Spleen (tissue), 11 donors: ENCODE measurements around the gene GAS7. TPM values are rescaled to one million over a fixed set of nuclear protein-coding genes. Genes with fewer than 3 reads are reported as not detected.
A peak's percentile ranks its signal among the peaks of the same experiment; 100 is the strongest.

Experiments used
- DNase-seq: peaks from one replicate; pipeline ENCODE4 v3.0.0-alpha.2; 2020
- H3K27ac ChIP-seq, 8 donors: fragments of 200-600 bp; sonication (generic) in 7 of 8; 1 replicate in 4 of 8; 2 replicates in 4 of 8; pipeline versions ENCODE4 v1.5.0 to v1.8.0; 2016 to 2021; ENCODE audit warnings: inconsistent platforms in 4 of 8, mild to moderate bottlenecking in 4 of 8, moderate library complexity in 1 of 8
- H3K27me3 ChIP-seq, 7 donors: fragments of 200-600 bp; sonication (generic) in 6 of 7; replicated peaks in 1 of 7; 1 replicate in 4 of 7; 2 replicates in 3 of 7; pipeline versions ENCODE4 v1.5.0 to v1.8.0; 2016 to 2021; ENCODE audit warnings: inconsistent platforms in 3 of 7, mild to moderate bottlenecking in 1 of 7
- H3K36me3 ChIP-seq, 6 donors: fragments of 200-600 bp; sonication (generic) in 5 of 6; 1 replicate in 4 of 6; 2 replicates in 2 of 6; pipeline versions ENCODE4 v1.5.0 to v1.8.0; 2016 to 2021; ENCODE audit warnings: inconsistent platforms in 2 of 6
- H3K4me1 ChIP-seq, 6 donors: fragments of 200-600 bp; sonication (generic) in 5 of 6; 1 replicate in 3 of 6; 2 replicates in 3 of 6; pipeline versions ENCODE4 v1.5.0 to v1.8.0; 2016 to 2021; ENCODE audit warnings: inconsistent platforms in 3 of 6
- H3K4me3 ChIP-seq, 8 donors: fragments of 200-600 bp; sonication (generic) in 7 of 8; 1 replicate in 4 of 8; 2 replicates in 4 of 8; pipeline versions ENCODE4 v1.5.0 to v1.8.0; 2016 to 2021; ENCODE audit warnings: inconsistent platforms in 4 of 8, mild to moderate bottlenecking in 4 of 8, moderate library complexity in 2 of 8
- H3K9me3 ChIP-seq, 8 donors: fragments of 200-600 bp; sonication (generic) in 7 of 8; 1 replicate in 4 of 8; 2 replicates in 4 of 8; pipeline versions ENCODE4 v1.5.0 to v1.8.0; 2016 to 2021; ENCODE audit warnings: inconsistent platforms in 4 of 8
- POLR2A ChIP-seq, 3 donors: fragments of 450-650 bp; IDR thresholded peaks; one replicate each; pipeline ENCODE4 v1.5.1; 2017; ENCODE audit warnings: antibody characterized with exemption in 3 of 3, mild to moderate bottlenecking in 1 of 3
- POLR2AphosphoS5 ChIP-seq, 3 donors: sonication (generic); formaldehyde crosslinking; IDR thresholded peaks; one replicate each; pipeline ENCODE4 v1.5.1; 2017; ENCODE audit warnings: antibody characterized with exemption in 3 of 3
- WGBS, 5 donors: extraction: QIAGEN DNeasy Blood & Tissue Kit in 3 of 5; methylation state at CpG; one replicate each; pipeline versions ENCODE4 v1.1.5 to v1.1.7; 2013 to 2018; 5-methylcytosine and 5-hydroxymethylcytosine counted together
- intact Hi-C: fragments of 100-400 bp; cut with DNase I; formaldehyde crosslinking; loops from one replicate; pipeline ENCODE4 v1.15.0; 2023; ENCODE audit warnings: low total_unique reads
- polyA plus RNA-seq, 3 donors: library from polyadenylated mRNA; stranded (reverse); fragments of 200-250 nt; gene quantifications; one replicate each; pipeline ENCODE4 v1.2.1, GENCODE V29; 2013
- total RNA-seq, 7 donors: library from RNA; depleted of rRNA in 3 of 7; stranded (reverse); fragments of >200 nt in 3 of 7; fragmentation: NEBNext Ultra II Directional in 4 of 7; extraction: Animal tissue kit (Norgen Biotek cat#: 25700) in 4 of 7; gene quantifications; one replicate each; pipeline versions ENCODE4 v1.1.0 to v1.2.1, GENCODE V29; 2016 to 2021
- TF ChIP-seq, protein P1 (sequence below), 11 experiments: fragments of 200-600 bp in 7 of 11; fragments of 450-650 bp in 4 of 11; sonication (generic) in 4 of 11; IDR thresholded peaks in 8 of 11; conservative IDR thresholded peaks in 3 of 11; 1 replicate in 7 of 11; 2 replicates in 4 of 11; pipeline versions ENCODE4 v1.4.0 to v1.8.0; 2016 to 2021; ENCODE audit warnings: antibody characterized with exemption in 11 of 11, inconsistent platforms in 4 of 11, mild to moderate bottlenecking in 1 of 11
- donor health status: healthy with polysubstance abuse.
- donor health status: DM: no; HTN: no; CAD: no; lungs with moderate emphysema.
- donor health status: DM: no; HTN: no; CAD: no.
- donor health status: Bipolar disorder and iron deficiency.
- donor health status: healthy.
- donor health status: DM: no; HTN: no; CAD: no.
- donor health status: DM: yes; HTN: yes; CAD: no.

Gene GAS7
- total and polyA plus RNA-seq, 10 donors: 4.1 to 127 (median 60.9) TPM

GRCh38 chr17:9900044-9900594 is 298.3 kb downstream of the GAS7 start:
- no peak overlapping the region for H3K27ac ChIP-seq
- H3K9me3 ChIP-seq: no peaks in the 10 kb centered on the region
- 14 to 39% (median 34%) methylated on average over 8 of the region's 8 CpGs for WGBS, 5 donors

DNA sequence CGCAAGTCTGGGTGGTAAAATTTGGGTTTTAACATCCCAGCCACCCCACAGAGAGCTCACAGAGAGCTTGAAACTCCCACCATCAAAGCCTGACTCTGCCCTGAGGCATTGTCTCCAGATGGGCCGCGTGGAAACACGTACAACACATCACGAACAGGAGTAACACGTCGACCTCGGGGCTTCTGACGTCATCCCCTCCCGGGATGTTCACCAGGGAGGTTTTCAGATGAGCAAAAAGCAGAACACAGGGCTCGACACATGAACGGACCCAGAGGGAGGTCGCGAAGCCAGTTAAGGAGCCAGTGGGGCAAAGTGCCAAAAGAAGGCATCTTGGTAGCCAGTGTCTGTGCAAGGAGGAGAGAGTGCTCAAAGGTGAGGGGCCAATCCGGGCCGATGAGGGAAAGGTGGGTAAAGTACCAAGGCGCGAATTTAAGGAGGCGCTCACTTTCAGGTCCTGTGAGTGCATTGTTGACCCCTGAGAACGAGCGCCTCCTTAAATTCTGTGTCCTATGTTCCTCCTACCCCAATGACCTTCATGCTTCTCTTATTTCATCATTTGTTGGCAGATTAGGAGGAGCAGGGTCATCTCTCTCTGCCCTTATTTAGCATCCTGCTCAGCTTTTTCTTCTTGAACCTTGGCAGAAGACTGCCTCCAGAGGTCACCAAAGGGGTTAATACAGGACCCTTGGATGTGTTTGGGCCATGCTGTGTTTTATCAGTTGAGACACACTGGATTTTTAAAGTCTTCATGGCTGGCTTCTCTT is 298.9 kb downstream of the GAS7 start:
- Histone ChIP-seq H3K27ac (no peak overlapping the region), H3K4me3 (no peak overlapping the region), H3K4me1 (peaks cover 0 to 12% (median 3%) of the 10 kb centered on the region in 6 donors), H3K36me3 (no peaks in the 10 kb centered on the region), H3K27me3 (peaks cover 0 to 50% (median 0%) of the 10 kb centered on the region in 7 donors), H3K9me3 (no peaks in the 10 kb centered on the region)
- 70 to 79% (median 72%) methylated on average over 15 to 21 of the region's 21 CpGs for WGBS, 5 donors
- no peak for TF ChIP-seq POLR2A (IDR thresholded peaks at IDR 0.05)
- TF ChIP-seq, protein P1, sequence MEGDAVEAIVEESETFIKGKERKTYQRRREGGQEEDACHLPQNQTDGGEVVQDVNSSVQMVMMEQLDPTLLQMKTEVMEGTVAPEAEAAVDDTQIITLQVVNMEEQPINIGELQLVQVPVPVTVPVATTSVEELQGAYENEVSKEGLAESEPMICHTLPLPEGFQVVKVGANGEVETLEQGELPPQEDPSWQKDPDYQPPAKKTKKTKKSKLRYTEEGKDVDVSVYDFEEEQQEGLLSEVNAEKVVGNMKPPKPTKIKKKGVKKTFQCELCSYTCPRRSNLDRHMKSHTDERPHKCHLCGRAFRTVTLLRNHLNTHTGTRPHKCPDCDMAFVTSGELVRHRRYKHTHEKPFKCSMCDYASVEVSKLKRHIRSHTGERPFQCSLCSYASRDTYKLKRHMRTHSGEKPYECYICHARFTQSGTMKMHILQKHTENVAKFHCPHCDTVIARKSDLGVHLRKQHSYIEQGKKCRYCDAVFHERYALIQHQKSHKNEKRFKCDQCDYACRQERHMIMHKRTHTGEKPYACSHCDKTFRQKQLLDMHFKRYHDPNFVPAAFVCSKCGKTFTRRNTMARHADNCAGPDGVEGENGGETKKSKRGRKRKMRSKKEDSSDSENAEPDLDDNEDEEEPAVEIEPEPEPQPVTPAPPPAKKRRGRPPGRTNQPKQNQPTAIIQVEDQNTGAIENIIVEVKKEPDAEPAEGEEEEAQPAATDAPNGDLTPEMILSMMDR (IDR thresholded peaks at IDR 0.05 in 8 of 11, conservative IDR thresholded peaks at IDR 0.05 in 3 of 11): no peak
- no peak for TF ChIP-seq POLR2AphosphoS5 (IDR thresholded peaks at IDR 0.05)
- DNase-seq: no peak
- intact Hi-C loops: no loop called here

More at GRCh38 chr17:9900044-9900594, 298.3 kb downstream of the GAS7 start:
- TF ChIP-seq POLR2AphosphoS5 (IDR thresholded peaks at IDR 0.05) (no peak), POLR2A (IDR thresholded peaks at IDR 0.05) (no peak)
- TF ChIP-seq, protein P1 (IDR thresholded peaks at IDR 0.05 in 8 of 11, conservative IDR thresholded peaks at IDR 0.05 in 3 of 11): no peak
- intact Hi-C loops: no loop called here
- Histone ChIP-seq H3K36me3 (no peaks in the 10 kb centered on the region), H3K4me1 (peaks cover 0 to 12% (median 3%) of the 10 kb centered on the region in 6 donors), H3K27me3 (peaks cover 0 to 50% (median 0%) of the 10 kb centered on the region in 7 donors), H3K4me3 (no peak overlapping the region)
- peak; percentile 54 for DNase-seq

GRCh38 chr17:9898812-9899211 is 299.6 kb downstream of the GAS7 start:
- no peak for DNase-seq
- peaks cover 0 to 53% (median 0%) of the 10 kb centered on the region in 7 donors for H3K27me3 ChIP-seq
- H3K9me3 ChIP-seq: no peaks in the 10 kb centered on the region
- H3K4me1 ChIP-seq: peaks cover 0 to 12% (median 3%) of the 10 kb centered on the region in 6 donors
- 90 to 98% (median 95%) methylated on average over 8 of the region's 8 CpGs for WGBS, 5 donors
- TF ChIP-seq, protein P1 (IDR thresholded peaks at IDR 0.05 in 8 of 11, conservative IDR thresholded peaks at IDR 0.05 in 3 of 11): no peak
- TF ChIP-seq POLR2A (IDR thresholded peaks at IDR 0.05) (no peak), POLR2AphosphoS5 (IDR thresholded peaks at IDR 0.05) (no peak)
- intact Hi-C loops: no loop called here
- no peaks in the 10 kb centered on the region for H3K36me3 ChIP-seq
- H3K4me3 ChIP-seq: no peak overlapping the region
- H3K27ac ChIP-seq: no peak overlapping the region

DNA sequence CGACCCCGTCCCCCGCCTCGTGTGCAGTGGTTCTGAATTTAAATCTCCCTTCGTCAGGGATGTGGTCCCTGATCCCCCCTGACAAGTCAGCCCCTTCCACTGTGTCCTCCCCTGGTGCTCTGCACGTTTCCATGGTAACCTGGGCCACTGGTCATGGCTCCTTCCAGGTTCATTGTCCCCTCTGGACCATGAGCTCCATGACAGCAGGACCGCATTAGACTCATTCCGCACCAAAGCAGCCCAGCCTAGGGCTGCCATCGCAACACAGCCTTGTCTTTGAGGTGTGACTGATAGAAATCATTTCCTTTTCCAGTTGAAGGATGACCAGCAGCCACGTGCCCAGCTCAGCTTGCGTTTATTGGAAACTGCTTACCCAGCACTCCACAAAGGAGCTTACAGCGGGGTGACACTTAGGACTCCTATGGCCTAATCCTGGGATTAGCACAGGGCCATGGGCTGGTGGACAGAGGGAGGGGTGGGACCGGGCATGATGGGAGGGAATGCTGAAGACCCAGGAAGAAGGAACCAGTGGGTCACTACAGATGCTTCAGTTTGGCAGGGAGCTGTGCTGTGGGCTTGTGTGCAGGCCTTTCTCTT is 300.9 kb downstream of the GAS7 start:
- Histone ChIP-seq H3K4me1 (peaks cover 0 to 12% (median 3%) of the 10 kb centered on the region in 6 donors), H3K27ac (no peak overlapping the region), H3K36me3 (no peaks in the 10 kb centered on the region), H3K4me3 (no peak overlapping the region), H3K9me3 (no peaks in the 10 kb centered on the region), H3K27me3 (peaks cover 0 to 47% (median 0%) of the 10 kb centered on the region in 7 donors)
- WGBS, 5 donors: 82 to 88% (median 83%) methylated on average over 12 to 13 of the region's 13 CpGs
- intact Hi-C loops: no loop called here
- DNase-seq: peak; percentile 14
- TF ChIP-seq, protein P1 (IDR thresholded peaks at IDR 0.05 in 8 of 11, conservative IDR thresholded peaks at IDR 0.05 in 3 of 11): no peak
- no peak for TF ChIP-seq POLR2A (IDR thresholded peaks at IDR 0.05)
- no peak for TF ChIP-seq POLR2AphosphoS5 (IDR thresholded peaks at IDR 0.05)
